Measurements from ENCODE around the gene TRIO.

Gene TRIO

GRCh38 chr5:14453481-14453880, 310.3 kb downstream of the TRIO start:
- no peak for DNase-seq (ENCODE audit: low read depth in 2 of 2)

DNA sequence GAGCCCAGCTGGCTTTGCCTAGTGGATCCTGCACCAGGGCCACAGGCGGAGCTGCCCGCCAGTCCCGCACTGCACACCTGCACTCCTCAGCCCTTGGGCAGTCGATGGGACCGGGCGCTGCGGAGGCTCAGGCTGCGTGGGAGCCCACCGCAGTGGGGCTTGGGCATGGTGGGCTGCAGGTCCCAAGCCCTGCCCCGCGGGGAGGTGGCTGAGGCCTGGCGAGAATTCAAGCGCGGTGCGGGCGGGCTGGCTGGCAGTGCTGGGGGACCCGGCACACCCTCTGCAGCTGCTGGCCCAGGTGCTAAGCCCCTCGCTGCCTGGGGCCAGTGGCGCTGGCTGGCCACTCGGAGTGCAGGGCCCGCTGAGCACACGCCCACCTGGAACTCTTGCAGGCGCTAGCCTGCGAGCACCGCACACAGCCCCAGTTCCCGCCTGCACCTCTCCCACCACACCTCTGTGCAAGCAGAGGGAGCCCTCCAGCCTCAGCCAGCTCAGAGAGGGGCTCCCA, 312.7 kb downstream of the TRIO start:
- no peak for DNase-seq (ENCODE audit: low read depth in 2 of 2)

GRCh38 chr5:14457476-14457875, 314.3 kb downstream of the TRIO start:
- DNase-seq (ENCODE audit: low read depth in 2 of 2), result no peak

DNA sequence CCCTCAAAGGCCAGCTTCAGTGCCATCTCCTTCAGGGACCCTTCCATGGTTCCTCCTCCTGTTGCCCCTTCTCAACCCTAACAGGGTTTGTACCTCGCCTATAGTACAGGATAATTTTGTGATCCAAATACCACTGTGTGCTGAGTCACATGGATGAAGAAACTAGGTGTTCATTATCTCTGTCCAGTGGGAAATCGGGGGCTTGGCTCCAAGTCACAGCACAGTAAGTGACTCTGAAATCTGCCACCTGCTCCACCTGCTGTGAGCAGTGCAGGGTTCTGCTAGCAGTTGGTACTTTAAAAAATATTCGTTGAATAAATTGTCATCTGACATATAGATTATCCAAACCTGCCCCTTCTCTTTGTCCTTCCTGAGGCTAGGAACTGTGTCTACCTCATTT, 315.3 kb downstream of the TRIO start:
- DNase-seq (ENCODE audit: low read depth in 2 of 2), result no peak

- DNase-seq (ENCODE audit: low read depth in 2 of 2), result no peak
These were observed 317.8 kb downstream of the TRIO start for GRCh38 chr5:14460844-14461398.

DNA sequence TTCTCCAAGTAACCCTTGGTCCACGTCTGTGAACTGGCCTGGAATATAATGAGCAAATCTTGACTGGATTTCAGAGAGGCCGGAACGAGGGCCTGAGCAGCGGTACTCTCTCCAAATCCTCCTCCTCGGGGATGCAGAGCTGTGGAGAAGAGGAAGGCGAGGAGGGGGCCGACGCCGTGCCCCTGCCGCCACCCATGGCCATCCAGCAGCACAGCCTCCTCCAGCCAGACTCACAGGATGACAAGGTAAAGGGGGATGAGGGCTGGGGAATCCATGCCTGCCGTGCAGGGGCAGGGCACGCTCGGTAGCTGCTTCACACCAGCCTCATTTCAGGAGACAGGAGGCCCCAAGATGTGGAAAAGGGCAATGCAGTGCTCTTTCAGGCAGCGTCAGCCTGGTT, 319.5 kb downstream of the TRIO start:
- DNase-seq (ENCODE audit: low read depth in 2 of 2), result no peak

DNA sequence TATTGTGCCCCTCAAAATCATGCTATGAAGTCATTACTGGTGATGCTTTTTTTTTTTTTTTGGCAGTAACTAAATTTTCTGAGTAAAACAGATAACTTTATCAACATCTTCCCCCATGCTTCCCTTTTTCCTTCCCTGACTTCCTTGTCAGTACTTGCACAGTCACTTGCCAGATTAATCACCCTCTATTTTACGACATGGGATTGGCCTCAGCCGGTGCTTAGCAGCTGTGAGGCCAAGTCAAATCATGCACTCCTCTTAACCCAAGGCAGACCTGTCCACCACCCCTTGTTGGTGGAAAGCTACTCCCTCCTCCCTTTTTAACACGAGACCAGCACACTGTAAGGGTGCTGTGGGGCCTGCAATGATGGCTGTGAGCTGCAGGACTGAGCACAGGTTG, 320.5 kb downstream of the TRIO start:
- DNase-seq (ENCODE audit: low read depth in 2 of 2), result no peak

- no peak for DNase-seq (ENCODE audit: low read depth in 2 of 2)
These were observed 321.0 kb downstream of the TRIO start for GRCh38 chr5:14464096-14464495.

GRCh38 chr5:14464671-14465070, 321.5 kb downstream of the TRIO start:
- DNase-seq (ENCODE audit: low read depth in 2 of 2), result no peak

DNA sequence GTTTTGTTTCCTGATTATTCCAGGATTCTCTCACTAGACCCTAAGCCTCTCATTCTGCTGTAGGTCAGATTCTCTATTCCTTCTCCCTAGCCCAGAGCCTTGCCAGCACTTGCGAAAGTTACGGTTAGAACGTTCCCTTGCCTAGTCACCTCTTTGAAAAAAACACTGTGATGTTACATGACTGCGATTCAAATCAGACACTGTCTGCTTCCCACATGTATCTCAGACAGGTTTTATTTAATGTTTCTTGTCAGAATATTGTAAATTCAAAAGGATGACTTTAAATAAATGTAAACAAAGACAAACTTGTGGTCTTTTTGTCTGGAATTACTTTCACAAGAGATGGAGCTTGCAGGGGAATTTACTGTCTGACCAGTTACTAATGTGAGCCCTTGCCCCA, 322.0 kb downstream of the TRIO start:
- DNase-seq (ENCODE audit: low read depth in 2 of 2), result no peak

DNA sequence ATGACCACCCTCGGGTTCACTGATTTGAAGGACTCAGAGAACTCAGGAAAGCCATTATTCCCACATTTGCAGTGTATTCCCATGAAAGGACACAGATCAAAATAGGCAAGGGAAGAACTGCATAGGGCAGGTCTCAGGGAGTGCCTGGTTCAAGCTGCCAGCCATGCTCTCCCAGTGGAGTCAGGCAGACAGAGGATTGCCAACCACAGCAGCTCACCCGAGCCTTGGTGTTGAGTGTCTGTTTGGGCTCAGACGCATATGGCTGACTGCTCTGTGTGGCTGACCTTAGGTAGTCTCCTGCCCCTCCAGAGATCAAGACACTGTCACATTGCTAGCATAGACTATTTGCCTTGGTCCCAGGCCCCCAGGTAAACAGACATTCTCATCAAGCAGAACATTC, 322.6 kb downstream of the TRIO start:
- DNase-seq (ENCODE audit: low read depth in 2 of 2), result no peak

GRCh38 chr5:14467251-14467650, 324.1 kb downstream of the TRIO start:
- DNase-seq (ENCODE audit: low read depth in 2 of 2), result no peak

- no peak for DNase-seq (ENCODE audit: low read depth in 2 of 2)
These were observed 324.7 kb downstream of the TRIO start for GRCh38 chr5:14467886-14468285.

GRCh38 chr5:14469551-14470377, 326.6 kb downstream of the TRIO start:
- DNase-seq (ENCODE audit: low read depth in 2 of 2), result no peak

GRCh38 chr5:14471507-14471906, 328.4 kb downstream of the TRIO start:
- DNase-seq (ENCODE audit: low read depth in 2 of 2), result no peak

DNA sequence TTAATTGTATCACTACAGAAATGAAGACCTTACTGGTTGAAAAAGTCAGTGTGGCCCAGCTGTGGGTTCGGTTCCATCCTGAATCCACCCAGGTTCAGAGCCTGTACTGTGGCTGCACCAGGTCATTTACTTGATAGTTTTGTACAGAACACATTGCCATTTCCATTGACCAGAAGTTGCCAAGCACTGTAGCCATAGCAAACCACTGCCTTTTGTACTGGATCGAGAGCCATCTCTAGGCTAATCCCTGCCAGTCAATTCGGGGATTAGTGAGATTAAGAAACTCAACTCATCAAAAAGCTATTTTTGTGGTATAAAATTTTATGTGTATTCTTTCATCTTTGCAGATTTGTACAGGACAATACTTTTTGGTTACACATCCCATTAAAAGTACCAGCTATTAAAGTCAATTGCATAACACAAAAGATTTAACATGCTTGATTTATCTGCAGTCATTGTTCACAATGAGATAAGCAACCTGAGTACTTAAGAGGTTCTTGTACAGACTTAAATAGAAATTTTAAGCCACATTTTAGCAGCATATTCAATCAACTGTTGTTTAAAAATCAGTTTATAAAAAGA, 329.9 kb downstream of the TRIO start:
- DNase-seq (ENCODE audit: low read depth in 2 of 2), result no peak

DNA sequence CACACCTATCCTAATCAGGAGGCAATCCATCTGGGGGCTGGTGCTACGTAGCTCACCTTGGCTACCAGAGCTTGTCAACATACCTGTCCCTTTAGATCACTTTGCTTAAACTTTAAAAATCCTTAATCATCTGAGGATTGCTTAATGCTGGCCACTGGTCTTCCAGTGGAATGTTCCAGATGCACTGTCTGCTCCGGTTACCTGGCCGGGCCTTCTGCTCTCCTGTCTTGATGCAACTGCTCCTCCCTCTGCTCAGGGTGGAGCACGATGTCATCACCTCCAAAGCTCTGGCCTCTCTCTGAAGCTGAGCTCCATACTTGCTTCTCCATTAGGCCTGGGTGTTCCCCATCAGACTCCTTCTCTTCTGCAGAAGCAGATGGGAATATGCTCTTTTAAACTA, 331.9 kb downstream of the TRIO start:
- DNase-seq (ENCODE audit: low read depth in 2 of 2), result no peak

DNA sequence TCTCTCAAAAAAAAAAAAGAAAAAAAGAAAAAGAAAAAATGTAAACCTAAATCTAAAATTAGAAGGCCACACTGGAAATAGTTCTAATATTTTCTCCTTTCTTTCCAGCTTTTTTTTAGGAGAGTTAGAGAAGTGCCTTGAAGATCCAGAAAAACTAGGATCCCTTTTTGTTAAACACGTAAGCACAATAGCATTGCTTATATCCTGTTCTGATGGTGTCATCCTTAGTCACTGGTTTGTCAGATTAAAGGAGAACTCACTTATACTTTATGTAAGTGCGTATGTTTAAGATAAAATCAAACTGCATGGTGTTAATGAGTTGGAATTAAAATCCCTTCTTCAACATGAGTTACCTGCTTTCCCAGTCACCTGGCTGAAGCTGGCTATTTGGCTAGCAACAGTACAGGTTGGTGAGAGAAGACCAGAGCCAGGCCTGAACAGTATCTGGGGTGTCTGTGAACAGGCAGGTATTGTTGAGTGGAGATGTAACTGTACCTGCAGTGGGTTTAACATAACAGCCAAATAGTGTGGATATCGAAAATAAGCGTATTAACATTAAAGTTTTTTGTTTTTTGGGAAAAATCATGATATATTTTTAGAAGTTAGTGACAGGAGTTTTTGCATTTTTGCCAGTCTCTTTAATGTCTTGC, 333.8 kb downstream of the TRIO start:
- DNase-seq (ENCODE audit: low read depth in 2 of 2), result no peak

- no peak for DNase-seq (ENCODE audit: low read depth in 2 of 2)
These were observed 336.1 kb downstream of the TRIO start for GRCh38 chr5:14479143-14479696.

DNA sequence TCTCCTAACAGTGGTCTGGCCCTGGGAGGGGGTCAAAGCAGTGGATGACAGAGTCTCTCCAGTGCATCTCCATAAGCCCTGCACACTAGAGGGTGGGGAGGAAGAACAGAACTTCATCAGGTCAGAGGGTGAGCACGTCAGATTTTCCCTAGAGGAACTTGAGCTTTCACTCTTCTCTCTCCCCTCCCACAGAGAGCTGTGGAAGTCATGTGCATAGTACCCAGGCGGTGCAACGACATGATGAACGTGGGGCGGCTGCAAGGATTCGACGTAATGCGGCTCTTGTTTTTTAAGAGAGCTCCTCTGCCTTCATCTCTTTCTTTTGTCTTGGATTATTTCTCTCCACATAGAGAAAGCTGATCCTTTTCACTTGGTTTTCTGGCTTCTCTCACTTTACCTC, 338.2 kb downstream of the TRIO start:
- DNase-seq (ENCODE audit: low read depth in 2 of 2), result no peak

DNA sequence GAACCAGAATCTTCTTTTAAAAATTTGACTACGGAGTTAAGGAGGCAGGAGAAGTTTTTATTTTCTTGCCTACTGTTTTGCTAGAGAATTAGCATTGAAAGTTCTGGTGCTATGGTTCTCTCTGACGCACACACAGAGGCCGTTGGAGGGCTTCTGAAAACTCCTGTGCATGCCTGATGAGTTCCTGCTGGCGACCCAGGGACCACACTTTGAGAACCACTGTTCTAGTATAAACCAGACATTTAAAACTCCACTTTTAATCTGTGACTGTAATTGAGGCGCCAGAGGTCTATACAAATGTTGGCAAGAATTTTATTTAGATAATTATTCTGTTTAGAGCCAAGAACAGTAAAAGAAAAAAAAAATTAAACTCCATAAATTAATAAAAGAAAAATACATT, 338.9 kb downstream of the TRIO start:
- DNase-seq (ENCODE audit: low read depth in 2 of 2), result no peak

GRCh38 chr5:14483504-14484157, 340.5 kb downstream of the TRIO start:
- DNase-seq (ENCODE audit: low read depth in 2 of 2), result no peak

Measured in stimulated activated CD4-positive, alpha-beta T cell treated with anti-CD3 and anti-CD28 coated beads, Interleukin-1b, Interleukin-23, amount 100 ng/mL, for 4 hours (primary cell).